OCI-LY3 (cell line): ENCODE results near the gene GREM2.

ENCODE experiments used
- H2AFZ ChIP-seq: fragments of 200-600, 300-600 bp; shearing (Covaris generic); 2 replicates; pipeline ENCODE4 v1.6.0; 2014; ENCODE audit warnings: antibody characterized with exemption, low read depth, low read length
- H3K27ac ChIP-seq: fragments of 200-600, 300-600 bp; sonication (generic); 2 replicates; pipeline ENCODE4 v1.5.1; 2014; ENCODE audit warnings: mild to moderate bottlenecking, low read length, moderate library complexity, mixed read lengths
- H3K27me3 ChIP-seq: fragments of 200-600, 300-600 bp; sonication (generic); 2 replicates; pipeline ENCODE4 v1.6.1; 2014; ENCODE audit warnings: low read depth, low read length, mixed read lengths
- H3K36me3 ChIP-seq: fragments of 200-600, 300-600 bp; sonication (generic); replicated peaks from 2 replicates; pipeline ENCODE3; 2014; ENCODE audit warnings: low read depth, low read length, mixed read lengths
- H3K4me1 ChIP-seq: fragments of 300-600, 200-600 bp; sonication (generic); 2 replicates; pipeline ENCODE4 v1.6.1; 2014; ENCODE audit warnings: low read length, mixed read lengths
- H3K4me2 ChIP-seq: fragments of 200-600, 300-600 bp; sonication (generic); 2 replicates; pipeline ENCODE4 v1.6.1; 2014; ENCODE audit warnings: low read length, mixed read lengths
- H3K4me3 ChIP-seq: fragments of 300-600, 200-600 bp; sonication (generic); 2 replicates; pipeline ENCODE4 v1.5.1; 2014; ENCODE audit warnings: antibody characterized with exemption, mild to moderate bottlenecking, low read length, moderate library complexity
- H3K79me2 ChIP-seq: fragments of 300-600, 200-600 bp; shearing (Covaris generic); 2 replicates; pipeline ENCODE4 v1.6.1; 2014; ENCODE audit warnings: mild to moderate bottlenecking, low read length, mixed read lengths
- H3K9ac ChIP-seq: fragments of 300-600, 200-600 bp; shearing (Covaris generic); 2 replicates; pipeline ENCODE4 v1.6.0; 2014; ENCODE audit warnings: mild to moderate bottlenecking, low read length, moderate library complexity
- H3K9me3 ChIP-seq: fragments of 200-600, 300-600 bp; shearing (Covaris generic); 2 replicates; pipeline ENCODE4 v1.6.1; 2014; ENCODE audit warnings: low read length, mixed read lengths; ENCODE audit not compliant: insufficient read depth
- H4K20me1 ChIP-seq: fragments of 200-600, 300-600 bp; sonication (generic); 2 replicates; pipeline ENCODE4 v1.6.1; 2016; ENCODE audit warnings: low read length, mixed read lengths; ENCODE audit not compliant: insufficient read depth
- EZH2phosphoT487 ChIP-seq: fragments of 200-600 bp; shearing (Covaris generic); IDR thresholded peaks from 2 replicates; pipeline ENCODE4 v1.6.1; 2018; ENCODE audit warnings: antibody characterized with exemption, mixed run types, low read depth
- TF ChIP-seq, protein P1 (sequence below): fragments of 200-600, 300-600 bp; sonication (generic); IDR thresholded peaks from 2 replicates; pipeline ENCODE4 v1.5.1; 2014; ENCODE audit warnings: antibody characterized with exemption, low read length, low read depth

The GREM2 gene

DNA sequence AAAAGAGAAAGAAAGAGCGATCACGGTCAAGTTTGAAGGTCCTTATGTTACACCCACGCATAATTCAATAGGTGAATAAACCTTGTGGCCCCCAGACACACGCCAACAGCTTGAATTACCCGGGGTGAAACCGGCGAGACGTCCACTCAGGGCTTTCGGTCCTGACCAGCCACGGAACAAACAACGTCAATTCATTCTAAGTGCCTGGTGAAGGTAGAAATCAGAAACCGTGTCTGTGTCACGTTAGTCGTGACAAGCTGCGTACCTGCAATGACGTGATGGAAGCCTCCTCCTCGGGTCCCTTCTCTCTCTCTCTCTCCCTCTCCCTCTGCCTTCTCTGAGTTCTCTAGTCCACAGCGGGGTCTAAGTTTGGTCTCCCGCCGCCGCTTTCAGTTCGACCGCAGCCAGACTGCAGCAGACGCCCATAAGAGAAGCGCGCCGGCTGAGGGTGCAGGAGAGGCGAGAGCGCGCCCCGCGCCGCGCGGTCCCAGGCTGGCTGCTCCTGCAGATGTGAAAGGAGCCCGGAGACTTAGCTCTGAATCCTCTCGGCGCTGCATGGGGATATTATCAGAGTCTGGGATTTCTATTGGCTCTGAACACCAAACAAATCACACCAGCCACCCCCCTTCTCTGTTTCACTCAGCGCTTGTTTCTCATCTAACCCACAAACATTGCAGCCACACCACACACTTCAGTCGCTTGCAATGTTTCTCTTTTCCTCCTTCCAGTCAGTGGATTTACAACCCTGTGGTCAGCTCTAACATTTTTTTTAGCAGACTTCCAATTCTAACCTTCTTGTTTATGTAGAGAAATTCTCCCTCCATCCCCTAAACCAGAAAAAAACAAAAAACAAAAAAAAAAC lies at the start of gene GREM2:
Gene GREM2 (minus strand): TSS at position 537 of the 862 bp plus-strand sequence. CDS start 118,680 bp downstream, outside the sequence.
- Histone ChIP-seq H3K79me2 (no peaks in the 10 kb centered on the region), H4K20me1 (no peaks in the 10 kb centered on the region), H3K4me3 (peak within 1 kb of the TSS; percentile 80), H3K9me3 (no peaks in the 10 kb centered on the region), H3K4me1 (peaks cover 17% of the 10 kb centered on the region), H3K4me2 (peak within 1 kb of the TSS; percentile 63), H3K27me3 (peaks cover 48% of the 10 kb centered on the region), H3K9ac (peak within 1 kb of the TSS; percentile 34), H3K27ac (no peak within 1 kb of the TSS), H3K36me3 (no peaks in the 10 kb centered on the region), H2AFZ (peak within 1 kb of the TSS; percentile 9)
- TF ChIP-seq, protein P1, sequence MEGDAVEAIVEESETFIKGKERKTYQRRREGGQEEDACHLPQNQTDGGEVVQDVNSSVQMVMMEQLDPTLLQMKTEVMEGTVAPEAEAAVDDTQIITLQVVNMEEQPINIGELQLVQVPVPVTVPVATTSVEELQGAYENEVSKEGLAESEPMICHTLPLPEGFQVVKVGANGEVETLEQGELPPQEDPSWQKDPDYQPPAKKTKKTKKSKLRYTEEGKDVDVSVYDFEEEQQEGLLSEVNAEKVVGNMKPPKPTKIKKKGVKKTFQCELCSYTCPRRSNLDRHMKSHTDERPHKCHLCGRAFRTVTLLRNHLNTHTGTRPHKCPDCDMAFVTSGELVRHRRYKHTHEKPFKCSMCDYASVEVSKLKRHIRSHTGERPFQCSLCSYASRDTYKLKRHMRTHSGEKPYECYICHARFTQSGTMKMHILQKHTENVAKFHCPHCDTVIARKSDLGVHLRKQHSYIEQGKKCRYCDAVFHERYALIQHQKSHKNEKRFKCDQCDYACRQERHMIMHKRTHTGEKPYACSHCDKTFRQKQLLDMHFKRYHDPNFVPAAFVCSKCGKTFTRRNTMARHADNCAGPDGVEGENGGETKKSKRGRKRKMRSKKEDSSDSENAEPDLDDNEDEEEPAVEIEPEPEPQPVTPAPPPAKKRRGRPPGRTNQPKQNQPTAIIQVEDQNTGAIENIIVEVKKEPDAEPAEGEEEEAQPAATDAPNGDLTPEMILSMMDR, result no peak
- no peak for TF ChIP-seq EZH2phosphoT487

DNA sequence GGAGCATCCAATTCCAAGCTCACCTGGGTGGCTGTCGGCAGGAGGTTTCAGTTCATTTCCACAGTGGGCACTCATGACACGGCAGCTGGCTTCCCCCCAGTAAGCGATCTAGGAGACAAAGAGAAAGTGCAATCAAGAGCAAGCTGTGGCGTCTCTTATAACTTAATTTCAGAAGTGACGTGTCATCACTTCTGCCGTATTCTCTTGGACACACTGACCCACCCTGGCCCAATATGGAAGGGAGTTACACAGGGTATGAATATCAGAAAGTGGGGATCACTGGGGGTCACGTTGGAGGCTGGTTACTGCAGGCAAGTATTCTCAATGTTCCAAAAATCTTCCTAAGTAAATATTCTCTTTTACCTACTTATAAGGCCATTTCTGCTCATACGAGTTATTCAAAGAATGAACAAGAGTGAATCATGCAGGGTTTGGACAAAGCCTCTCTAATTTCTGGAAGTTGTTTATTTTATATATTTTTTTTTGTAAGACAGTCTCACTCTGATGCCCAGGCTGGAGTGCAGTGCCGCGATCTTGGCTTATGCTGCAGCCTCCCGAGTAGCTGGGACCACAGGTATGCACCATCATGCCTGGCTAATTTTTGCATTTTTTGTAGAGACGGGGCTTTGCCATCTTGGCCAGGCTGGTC lies 46.5 kb upstream of the GREM2 start:
- Histone ChIP-seq H3K9ac (no peak overlapping the region), H3K9me3 (no peaks in the 10 kb centered on the region), H3K4me2 (peak overlapping the region; percentile 15), H3K4me3 (no peak overlapping the region), H3K27ac (no peak overlapping the region), H3K27me3 (no peaks in the 10 kb centered on the region), H4K20me1 (no peaks in the 10 kb centered on the region), H2AFZ (no peak overlapping the region), H3K79me2 (no peaks in the 10 kb centered on the region), H3K4me1 (peaks cover 21% of the 10 kb centered on the region), H3K36me3 (no peaks in the 10 kb centered on the region)
- no peak for TF ChIP-seq EZH2phosphoT487
- TF ChIP-seq, protein P1, result no peak

DNA sequence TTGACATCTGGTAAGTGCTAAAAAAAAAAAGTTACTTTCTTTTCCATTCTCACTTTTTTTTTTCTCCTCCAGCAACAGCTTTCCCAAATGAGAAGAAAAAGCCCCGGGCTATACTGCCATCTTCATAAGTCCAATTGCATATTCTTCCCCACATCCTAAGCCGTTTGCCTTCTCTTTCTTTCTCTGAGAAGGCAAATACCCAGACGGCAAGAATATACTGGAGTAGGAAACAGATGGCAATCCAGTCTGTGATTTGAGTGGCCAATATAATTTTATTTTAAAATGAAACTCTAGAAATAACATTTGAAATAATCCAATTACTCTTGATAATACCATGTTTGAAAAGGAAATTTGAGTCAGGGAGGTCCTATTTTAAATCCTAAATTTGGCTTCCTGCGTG lies 44.6 kb upstream of the GREM2 start:
- TF ChIP-seq, protein P1, result no peak
- no peak for TF ChIP-seq EZH2phosphoT487
- Histone ChIP-seq H3K36me3 (no peaks in the 10 kb centered on the region), H3K4me3 (peak overlapping the region; percentile 14), H2AFZ (no peak overlapping the region), H4K20me1 (no peaks in the 10 kb centered on the region), H3K9me3 (no peaks in the 10 kb centered on the region), H3K79me2 (no peaks in the 10 kb centered on the region), H3K9ac (no peak overlapping the region), H3K4me1 (peaks cover 21% of the 10 kb centered on the region), H3K27ac (no peak overlapping the region), H3K27me3 (no peaks in the 10 kb centered on the region), H3K4me2 (peak overlapping the region; percentile 52)

DNA sequence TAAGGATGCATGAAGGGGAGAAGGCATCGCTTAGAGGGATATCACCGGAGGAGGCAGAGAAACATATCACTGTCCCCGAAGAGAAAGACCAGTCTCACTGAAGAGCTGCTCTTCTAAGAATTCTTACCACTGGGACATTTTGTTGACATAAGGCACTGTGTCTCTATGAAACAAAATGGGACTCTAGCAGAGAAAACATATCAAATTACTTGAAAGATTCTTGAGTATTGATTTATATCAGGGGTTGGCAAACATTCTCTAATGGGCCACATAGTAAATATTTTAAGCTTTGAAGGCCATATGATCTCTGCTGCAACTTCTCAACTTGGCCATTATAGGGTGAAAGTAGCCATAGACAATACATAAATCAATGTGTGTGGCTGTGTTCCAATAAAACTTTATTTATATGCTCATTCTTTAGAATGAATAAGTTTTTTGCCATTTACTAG lies 41.0 kb upstream of the GREM2 start:
- no peaks in the 10 kb centered on the region for H4K20me1 ChIP-seq
- H3K27me3 ChIP-seq, result no peaks in the 10 kb centered on the region
- H3K4me2 ChIP-seq, result no peak overlapping the region
- H2AFZ ChIP-seq, result no peak overlapping the region
- H3K4me1 ChIP-seq, result peaks cover 18% of the 10 kb centered on the region
- H3K27ac ChIP-seq, result no peak overlapping the region
- H3K36me3 ChIP-seq, result no peaks in the 10 kb centered on the region
- no peak overlapping the region for H3K9ac ChIP-seq
- H3K9me3 ChIP-seq, result no peaks in the 10 kb centered on the region
- H3K79me2 ChIP-seq, result no peaks in the 10 kb centered on the region
- no peak overlapping the region for H3K4me3 ChIP-seq
- TF ChIP-seq, protein P1, result no peak
- no peak for TF ChIP-seq EZH2phosphoT487
